ENCODE measurements around the gene SRRM2. TPM values are rescaled to one million over a fixed set of nuclear protein-coding genes. Genes with fewer than 3 reads are reported as not detected.

Gene SRRM2
- total and polyA plus RNA-seq, 9 of the 15 experiments (the other 6 are each of a cell fraction or from before 2014, with no cell fraction given): 26.7 to 563 (median 81.1) TPM

DNA sequence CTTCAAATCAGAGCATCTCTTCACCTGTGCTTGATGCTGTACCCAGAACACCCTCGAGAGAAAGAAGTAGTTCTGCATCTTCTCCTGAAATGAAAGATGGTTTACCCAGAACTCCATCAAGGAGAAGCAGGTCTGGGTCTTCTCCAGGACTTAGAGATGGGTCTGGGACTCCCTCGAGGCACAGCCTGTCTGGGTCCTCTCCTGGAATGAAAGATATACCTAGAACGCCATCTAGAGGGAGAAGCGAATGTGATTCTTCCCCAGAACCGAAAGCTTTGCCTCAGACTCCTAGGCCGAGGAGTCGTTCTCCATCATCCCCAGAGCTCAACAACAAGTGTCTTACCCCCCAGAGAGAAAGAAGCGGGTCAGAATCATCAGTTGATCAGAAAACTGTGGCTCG is 12.3 kb downstream of the SRRM2 start (continued):
- TF ChIP-seq, protein P1, sequence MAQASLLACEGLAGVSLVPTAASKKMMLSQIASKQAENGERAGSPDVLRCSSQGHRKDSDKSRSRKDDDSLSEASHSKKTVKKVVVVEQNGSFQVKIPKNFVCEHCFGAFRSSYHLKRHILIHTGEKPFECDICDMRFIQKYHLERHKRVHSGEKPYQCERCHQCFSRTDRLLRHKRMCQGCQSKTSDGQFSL (CRISPR knock-in tag; IDR thresholded peaks at IDR 0.05): no peak
- TF ChIP-seq, protein P1 (tag; IDR thresholded peaks at IDR 0.05): no peak
- no peak for TF ChIP-seq ZNF408 (CRISPR knock-in tag; IDR thresholded peaks at IDR 0.05; ENCODE audit: low read depth)
- TF ChIP-seq HMGN3 (IDR thresholded peaks at IDR 0.05; ENCODE audit: borderline replicate concordance, extremely low read depth, insufficient read length, low read depth, low read length): no peak
- TF ChIP-seq EHMT2 (IDR thresholded peaks at IDR 0.05): no peak
- TF ChIP-seq L3MBTL2 (IDR thresholded peaks at IDR 0.05): no peak
- 0 out of 2 replicates have a peak, but pooled peaks have one; percentile 10 for TF ChIP-seq SUPT5H (IDR thresholded peaks at IDR 0.05)
- TF ChIP-seq POLR2AphosphoS5 (IDR thresholded peaks at IDR 0.05; ENCODE audit: control insufficient read depth, insufficient read depth, low read depth, low read length): 0 out of 2 replicates have a peak, but pooled peaks have one; percentile 19
- TF ChIP-seq FOXA3 (CRISPR knock-in tag; conservative IDR thresholded peaks at IDR 0.05 in 1 of 2, IDR thresholded peaks at IDR 0.05 in 1 of 2): no peak
